Stimulated activated CD8-positive, alpha-beta memory T cell treated with anti-CD3 and anti-CD28 coated beads, Interleukin-7, amount 100 ng/mL, for 4 hours (primary cell): ENCODE results near the gene CRYBA2.

Experiments
- DNase-seq, 2 donors: peaks; one replicate each; pipeline ENCODE4 v3.0.0-alpha.2; 2020; ENCODE audit warnings: low read depth in 2 of 2

The CRYBA2 gene

DNA sequence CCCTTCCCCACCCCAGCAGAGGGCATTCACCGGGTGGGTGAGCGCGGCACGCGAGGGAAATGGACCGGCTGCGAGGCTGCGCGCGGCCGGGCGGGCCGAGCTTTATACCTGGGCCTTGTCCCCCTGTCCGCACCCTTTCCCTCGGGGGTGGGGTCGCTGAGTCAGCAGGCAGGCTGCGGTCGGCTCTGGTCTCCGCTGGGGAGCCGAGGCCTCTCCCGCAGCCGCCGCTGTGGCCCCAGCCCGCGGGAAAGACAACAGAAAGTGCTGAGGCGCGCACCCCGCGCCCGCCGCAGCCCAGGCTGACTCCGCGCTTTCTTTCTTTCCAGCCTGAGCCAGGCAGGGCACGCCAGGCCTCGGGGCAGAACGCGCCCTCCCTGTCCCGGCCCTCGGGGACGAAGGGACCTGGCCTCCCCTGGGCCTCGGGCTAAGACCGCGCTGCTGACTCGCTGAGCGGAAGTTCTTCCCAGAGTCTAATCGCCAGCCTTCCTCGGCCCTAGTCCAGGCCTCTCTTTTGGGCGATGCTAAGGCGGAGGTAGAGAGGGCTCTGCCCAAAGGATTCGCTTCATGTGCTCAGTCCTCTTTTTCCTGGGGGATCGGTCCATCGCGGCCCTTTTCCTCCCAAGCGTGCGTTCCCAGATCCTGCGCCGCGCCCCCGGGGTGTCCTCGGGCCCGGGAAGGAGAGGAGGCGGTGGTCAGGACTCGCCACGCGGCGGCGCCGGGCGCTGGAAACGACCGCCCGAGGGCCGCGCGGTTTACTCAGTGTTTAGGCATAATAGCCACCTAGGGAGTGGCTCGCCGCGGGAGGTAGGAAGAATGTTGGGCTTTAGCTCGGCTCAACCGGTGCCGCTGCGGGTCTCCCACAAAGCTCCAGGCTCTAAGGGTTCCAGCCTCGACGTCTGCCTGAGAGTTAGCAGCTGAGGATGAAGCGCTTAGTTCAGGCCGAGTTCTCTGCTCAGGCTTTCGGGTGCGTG, at the start of gene CRYBA2:
Gene CRYBA2, minus strand, starts transcription at position 78 of the 971 bp plus-strand sequence. CDS start 246 bp downstream, outside the sequence.
- no peak for DNase-seq

DNA sequence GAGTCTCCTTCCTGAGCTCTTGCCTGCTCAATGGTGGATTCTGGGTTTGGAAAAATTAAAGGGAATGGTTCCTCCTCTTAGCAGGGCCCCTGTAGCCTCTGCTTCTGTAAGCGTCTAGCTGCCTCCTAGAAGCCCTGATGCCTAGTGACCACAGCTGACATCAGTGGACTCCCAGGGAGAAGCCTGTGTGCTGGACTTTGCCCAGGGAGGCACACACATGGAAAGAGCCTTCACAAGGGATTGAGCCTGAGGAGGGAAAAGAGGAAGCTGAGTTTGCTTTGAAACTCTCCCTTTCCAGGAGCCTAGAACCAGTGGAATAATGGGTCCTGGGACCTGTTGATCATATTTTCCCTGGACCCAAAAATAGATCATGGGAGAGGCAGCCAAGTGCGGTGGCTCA, 49.5 kb upstream of the CRYBA2 start:
- no peak for DNase-seq

GRCh38 chr2:219042157-219042556, 48.9 kb upstream of the CRYBA2 start:
- DNase-seq: no peak

DNA sequence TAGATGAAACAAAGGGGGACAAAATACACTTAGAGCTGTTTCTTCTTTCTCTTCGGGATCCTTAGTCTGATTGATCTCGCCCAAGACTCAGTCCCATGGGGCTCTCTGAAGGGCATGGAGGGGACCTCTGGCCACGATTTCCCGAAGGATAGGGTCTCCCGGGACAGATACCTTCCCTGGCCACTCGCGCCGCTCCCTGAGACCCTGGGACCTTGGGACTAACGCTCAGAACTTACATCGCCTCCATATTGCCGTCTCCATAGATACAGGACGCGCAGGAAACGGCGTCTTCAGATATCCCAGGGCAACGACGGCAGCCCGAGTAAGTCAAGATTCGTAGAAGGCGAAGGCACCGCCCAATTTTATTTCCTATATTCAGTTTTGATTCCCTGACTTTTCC, 48.0 kb upstream of the CRYBA2 start, which contains the start of gene CFAP65:
Gene CFAP65, minus strand, starts transcription at position 265 of the 400 bp plus-strand sequence. CDS start 2,468 bp downstream, outside the sequence.
- DNase-seq: no peak

DNA sequence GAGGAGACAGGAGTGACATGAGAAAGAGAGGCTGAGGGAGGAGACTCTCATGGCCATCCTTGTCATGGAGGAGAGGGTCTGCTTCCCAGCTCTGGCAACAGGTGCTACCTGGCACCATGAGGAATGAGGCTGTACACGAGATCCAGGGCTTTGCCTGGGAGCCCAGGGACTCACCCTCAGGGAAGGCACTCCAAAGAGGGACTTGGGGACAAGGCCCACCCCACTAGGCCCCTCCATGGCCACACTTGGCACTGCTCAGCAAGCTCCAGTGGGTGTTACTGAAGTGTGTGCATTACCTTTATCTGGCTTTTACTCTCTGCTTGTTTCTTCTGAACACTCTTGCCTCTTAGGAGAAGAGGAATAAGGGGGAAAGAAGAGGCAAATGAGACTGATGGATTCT, 45.4 kb upstream of the CRYBA2 start:
- no peak for DNase-seq

DNA sequence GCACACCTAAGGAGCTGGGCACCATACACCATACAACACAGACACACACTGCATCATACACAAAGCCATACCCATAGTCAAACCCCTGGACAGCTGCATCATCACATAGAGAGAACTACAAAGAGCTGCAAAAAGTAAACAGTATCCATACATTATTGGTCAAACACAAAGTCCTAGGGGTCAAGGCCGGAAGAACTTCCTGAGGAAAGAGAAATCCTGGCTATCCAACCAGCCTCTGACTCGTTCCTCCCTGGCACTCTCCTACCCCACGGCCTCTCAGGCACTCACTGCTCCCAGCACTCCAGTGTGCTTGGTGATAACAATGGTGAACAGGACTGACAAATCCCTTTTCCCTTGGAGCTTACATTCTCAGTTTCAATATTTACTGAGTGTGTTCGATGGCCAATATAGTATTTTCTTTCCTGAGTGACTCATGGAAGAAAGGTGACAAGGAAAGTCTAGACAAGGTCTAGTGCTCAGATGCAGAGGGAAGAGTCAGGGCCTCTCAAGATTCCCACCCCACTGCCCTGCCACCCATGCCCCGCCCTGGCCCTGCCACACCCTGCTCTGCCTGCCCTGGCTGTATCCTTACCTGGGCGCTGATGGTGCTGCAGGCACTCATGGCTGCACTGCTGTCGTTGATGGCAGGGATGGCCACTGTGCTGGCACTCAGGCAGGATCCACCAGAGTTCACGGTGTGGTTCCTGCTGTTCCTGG, 44.7 kb upstream of the CRYBA2 start:
- no peak for DNase-seq

DNA sequence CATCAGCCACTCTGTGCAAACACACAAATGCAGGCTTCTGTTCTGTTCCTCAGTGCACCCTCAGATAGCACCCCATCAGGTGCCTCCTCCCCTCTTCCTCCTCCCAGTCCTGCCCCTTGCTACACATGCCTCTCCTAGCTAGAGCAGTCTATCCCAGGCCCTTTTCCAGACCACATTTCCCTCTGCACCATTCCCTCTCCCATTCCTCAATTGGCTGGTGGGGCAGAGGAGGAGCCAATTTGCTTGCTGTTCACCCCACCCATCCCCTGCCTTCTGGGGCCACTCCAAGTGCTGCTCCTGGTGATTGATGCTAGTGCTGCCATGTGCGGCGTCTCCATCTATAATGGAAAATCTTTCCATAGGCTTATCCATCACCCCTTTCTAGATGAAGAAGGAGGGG, 42.7 kb upstream of the CRYBA2 start:
- no peak for DNase-seq

GRCh38 chr2:219034823-219035222, 41.6 kb upstream of the CRYBA2 start:
- DNase-seq: no peak

- no peak for DNase-seq
Measured at GRCh38 chr2:219032051-219032745, 39.0 kb upstream of the CRYBA2 start.

DNA sequence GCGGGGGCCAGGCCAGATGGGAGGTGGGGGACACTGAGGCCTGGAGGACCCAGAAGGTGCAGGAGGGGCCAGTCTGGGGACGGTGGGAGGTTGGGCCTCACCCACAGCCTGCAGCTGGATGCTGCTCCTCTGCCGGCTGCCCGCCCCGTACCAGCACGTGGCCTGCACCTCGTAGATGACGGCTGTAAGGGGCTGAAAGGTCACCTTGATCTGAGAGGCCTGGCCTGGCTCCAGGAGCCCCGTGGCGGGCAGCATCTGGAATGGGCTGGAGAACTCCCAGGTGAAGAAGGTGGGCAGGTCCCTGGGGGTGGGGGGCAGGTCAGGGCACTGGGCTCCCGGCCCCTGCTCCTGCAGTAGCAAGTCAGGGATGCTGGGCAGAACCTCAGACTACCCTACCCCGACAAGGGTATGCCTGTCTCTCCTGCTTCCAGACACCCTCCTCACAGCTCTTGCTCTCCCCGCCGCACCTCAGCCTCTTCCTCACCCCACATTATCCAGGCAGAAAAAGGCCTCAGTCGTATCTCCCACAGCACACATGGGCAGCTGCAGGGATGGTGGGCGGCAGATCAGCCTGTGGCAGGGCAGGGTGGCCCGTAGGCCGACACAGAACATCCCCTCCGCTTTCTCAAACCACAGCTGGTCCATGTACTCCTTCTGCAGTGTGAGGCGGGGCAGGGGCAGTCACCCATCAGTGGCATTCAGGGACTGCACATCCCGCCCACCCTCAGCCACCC, 38.0 kb upstream of the CRYBA2 start:
- no peak for DNase-seq

DNA sequence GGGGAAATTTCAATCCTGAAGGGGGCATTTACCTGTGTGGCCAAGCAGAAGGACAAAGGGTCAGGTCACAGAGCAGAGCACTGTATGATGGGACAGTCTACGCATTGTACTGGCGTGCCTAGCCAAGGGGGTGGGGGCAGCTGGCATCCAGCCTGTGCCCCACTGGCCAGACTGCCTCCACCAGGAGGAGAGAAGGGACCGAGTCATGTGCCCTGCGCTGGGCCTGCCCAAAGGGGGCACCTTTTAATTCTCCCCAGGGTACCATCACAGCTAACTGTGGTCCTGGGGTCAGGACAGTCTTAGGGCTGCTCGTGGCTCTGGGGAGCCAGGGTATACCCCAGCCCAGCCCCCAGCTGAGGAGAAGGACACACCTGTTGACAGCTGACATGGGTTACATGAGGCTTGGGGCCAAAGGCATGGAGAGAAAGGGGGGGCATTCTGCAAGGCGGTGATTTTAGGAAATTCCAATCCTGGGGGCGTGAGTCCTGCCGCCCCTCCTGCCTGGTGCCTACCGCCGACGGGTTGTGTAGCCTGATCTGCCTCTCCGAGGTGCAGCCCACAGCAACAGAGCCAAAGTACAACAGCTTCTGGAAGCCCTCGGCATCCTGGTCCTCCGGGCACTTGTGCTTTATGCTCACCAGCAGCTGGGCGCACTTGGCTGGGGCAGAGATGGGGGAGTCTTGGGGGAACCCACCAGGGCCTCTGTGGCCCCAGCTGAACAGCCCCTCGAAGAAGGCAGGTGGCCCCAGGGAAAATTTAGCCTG, 37.1 kb upstream of the CRYBA2 start:
- DNase-seq: no peak

GRCh38 chr2:219029829-219030165, 36.6 kb upstream of the CRYBA2 start:
- peak; percentile 55 to 57 for DNase-seq

DNA sequence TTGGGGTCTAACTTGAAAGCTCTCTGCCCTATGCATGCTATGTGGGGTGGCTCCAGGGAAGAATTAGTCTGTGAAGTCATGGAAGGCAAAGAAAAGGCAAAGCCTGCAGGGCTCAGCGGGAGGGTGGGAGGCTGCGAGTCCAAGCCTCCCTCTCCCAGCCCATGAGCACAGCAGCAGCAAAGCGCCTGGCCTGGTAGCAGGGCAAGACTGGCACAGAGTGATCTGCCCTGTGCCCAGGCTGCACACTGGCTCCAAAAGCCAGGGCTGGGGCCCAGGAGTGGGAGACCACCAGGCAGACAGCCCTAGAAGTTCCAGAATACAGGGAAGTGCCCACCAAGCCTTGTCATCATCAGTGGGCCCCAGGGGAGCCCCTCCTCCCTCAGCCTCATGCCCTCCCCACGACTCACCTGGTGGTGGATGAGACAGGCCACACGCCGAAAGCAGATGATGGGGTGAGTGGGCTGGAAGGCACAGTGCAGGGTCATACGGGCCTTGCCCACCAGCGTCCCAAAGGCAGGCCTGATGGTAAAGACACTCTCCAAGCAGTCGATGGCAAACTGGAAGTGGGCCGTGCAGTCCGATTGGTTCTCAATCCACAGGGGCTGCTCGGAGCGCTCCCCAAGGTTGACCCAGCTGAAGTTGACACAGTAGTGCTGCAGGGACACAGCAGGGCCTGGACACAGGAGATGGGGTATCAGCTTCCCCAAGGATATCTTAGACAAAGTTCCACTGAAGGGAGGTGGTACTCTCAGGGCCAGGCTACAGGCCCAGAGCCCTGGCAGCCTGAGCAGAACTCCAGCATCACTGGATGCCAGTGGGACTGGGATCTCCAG, 36.0 kb upstream of the CRYBA2 start:
- no peak for DNase-seq

GRCh38 chr2:219028141-219028540, 34.9 kb upstream of the CRYBA2 start:
- DNase-seq: no peak

DNA sequence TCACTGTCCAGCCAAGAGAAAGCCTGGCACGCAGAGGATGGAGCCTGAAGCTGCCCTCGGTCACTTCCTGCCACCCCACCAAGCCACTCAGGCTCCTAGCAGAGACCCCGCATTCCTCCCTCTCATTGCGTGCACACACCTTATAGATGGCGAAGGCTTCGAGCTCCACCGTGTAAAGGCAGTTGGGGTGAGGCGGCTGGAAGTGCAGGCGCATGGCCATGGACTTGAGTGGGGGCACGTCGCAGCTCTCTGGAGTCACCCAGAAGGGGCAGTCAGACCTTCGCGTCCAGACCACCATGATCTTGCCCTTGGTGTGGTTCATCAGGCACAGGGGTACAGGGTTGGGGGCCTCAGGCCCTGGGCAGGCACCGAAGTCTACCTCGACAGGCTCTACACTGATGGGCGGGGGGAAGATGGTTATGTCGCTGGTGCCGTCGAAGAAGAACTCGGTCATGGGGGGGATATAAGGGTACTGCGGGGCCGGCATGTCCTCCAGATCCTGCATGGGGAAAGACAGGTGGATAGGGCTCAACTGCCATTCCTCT, 34.4 kb upstream of the CRYBA2 start:
- no peak for DNase-seq

GRCh38 chr2:219026946-219027345, 33.7 kb upstream of the CRYBA2 start:
- no peak for DNase-seq

DNA sequence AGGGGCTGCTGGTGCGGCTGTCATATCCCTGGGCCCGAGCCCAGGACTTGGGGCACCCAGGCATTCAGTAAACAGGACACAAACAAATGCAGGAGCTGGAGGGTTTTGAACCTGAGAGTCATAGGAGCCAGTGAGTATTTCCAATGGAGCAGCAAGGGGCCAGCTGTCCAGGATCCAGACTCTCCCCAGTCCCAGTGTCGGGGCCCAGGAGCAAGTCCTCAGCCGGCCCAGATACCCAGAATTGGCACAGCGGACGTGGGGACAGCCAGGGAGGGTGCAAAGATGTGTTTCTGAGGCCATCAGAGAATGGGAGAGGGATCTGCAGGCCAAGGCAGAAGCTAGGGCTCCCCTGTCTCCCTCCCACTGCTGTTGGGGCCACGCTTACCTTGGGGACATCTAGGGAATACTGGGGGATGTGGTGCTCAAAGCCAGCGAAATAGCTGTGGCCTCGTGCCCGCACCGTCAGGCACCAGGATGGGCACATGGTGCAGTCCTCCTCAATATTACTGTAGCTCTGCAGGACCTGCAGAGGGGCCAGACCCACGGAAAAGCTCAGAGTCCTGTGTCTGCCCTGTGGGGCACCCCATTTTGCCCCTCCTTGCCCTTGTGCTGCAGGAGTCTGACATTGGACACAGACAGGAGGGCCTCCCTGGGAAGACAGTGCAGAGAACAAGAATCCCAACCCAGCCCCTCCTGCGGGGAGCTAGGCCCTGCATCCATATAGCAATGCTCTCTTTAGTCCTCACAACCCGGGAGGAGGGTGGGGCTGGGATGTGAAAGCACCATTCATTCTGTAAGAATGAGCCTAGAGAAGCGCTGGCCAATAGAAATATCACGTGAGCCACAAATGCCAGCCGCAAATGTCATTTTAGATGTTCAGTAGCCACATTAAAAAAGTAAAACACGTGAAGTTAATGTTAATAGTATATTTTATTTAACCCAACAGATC, 32.7 kb upstream of the CRYBA2 start:
- no peak for DNase-seq

DNA sequence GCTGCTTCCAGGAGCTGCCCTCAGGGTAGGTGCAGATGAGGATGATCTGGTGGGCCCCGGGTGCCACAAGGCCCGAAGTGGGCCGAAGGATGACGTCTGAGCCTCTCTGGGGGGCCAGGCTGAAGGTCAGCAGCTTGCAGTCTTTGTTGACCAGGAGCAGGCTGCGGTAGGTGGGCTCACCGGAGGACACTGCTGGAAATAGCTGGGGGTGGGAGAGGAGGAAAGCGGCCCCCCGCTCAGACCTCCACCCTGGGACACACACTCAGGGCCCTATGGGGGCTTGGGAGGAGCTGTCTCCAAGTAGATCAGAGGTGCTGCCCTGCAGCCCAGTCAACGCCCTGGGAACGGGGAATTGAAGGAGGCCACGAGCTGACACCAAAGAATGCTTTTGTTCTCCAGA, 30.8 kb upstream of the CRYBA2 start:
- no peak for DNase-seq
